ENCODE results near the gene MGMT.

DNA sequence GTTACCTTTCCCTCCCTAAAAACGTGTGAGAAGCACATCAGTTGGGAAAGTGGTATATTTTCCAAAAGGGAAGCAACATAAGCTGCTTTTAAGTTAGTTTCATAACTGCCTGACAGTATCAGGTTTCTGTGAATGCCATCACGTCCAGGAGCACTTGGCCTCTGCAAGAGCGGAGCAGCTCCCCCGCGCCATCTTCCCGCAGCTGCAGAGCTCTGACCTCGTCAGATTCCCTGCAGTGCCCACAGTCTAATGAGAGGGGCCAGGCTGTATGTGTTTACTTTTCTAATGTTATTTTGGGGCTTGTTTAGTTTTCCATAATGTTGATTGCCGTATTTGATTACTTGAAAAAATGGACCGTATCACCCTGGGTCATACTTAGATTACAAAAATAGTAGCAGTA lies 74.2 kb downstream of the MGMT start:
- TF ChIP-seq, protein P1, sequence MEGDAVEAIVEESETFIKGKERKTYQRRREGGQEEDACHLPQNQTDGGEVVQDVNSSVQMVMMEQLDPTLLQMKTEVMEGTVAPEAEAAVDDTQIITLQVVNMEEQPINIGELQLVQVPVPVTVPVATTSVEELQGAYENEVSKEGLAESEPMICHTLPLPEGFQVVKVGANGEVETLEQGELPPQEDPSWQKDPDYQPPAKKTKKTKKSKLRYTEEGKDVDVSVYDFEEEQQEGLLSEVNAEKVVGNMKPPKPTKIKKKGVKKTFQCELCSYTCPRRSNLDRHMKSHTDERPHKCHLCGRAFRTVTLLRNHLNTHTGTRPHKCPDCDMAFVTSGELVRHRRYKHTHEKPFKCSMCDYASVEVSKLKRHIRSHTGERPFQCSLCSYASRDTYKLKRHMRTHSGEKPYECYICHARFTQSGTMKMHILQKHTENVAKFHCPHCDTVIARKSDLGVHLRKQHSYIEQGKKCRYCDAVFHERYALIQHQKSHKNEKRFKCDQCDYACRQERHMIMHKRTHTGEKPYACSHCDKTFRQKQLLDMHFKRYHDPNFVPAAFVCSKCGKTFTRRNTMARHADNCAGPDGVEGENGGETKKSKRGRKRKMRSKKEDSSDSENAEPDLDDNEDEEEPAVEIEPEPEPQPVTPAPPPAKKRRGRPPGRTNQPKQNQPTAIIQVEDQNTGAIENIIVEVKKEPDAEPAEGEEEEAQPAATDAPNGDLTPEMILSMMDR (conservative IDR thresholded peaks at IDR 0.05 in 1 of 2, IDR thresholded peaks at IDR 0.05 in 1 of 2; ENCODE audit: extremely low read depth in 1 of 2, insufficient read depth in 1 of 2, low read depth in 1 of 2, low read length in 2 of 2): no peak
- no peak for TF ChIP-seq EZH2 (IDR thresholded peaks at IDR 0.05; ENCODE audit: borderline replicate concordance, low read length)
